Measurements from ENCODE around the gene LY86. TPM values are rescaled to one million over a fixed set of nuclear protein-coding genes. Genes with fewer than 3 reads are reported as not detected.

Gene LY86
- polyA plus RNA-seq, 1 of the 3 experiments (the other 2 are of a cell fraction) = not detected

GRCh38 chr6:6626187-6626586 lies 37.7 kb downstream of the LY86 start (continued):
- TF ChIP-seq PBX3 (IDR thresholded peaks at IDR 0.05) (no peak), TAF1 (IDR thresholded peaks at IDR 0.05; ENCODE audit: borderline replicate concordance, low read depth, low read length) (no peak), EZH2phosphoT487 (IDR thresholded peaks at IDR 0.05; ENCODE audit: borderline replicate concordance, low read depth) (no peak)

GRCh38 chr6:6629402-6629801 lies 40.9 kb downstream of the LY86 start:
- no peaks in the 10 kb centered on the region for H3F3A ChIP-seq (replicated peaks; ENCODE audit: insufficient read depth)
- H3K36me3 ChIP-seq (replicated peaks in 1 of 2; ENCODE audit: control insufficient read depth in 1 of 2, insufficient read depth in 2 of 2, low read length in 1 of 2) = no peaks in the 10 kb centered on the region
- H3K79me2 ChIP-seq (ENCODE audit: insufficient read depth) = no peaks in the 10 kb centered on the region
- H3K9ac ChIP-seq = no peak overlapping the region
- H3K4me1 ChIP-seq (ENCODE audit: control insufficient read depth in 1 of 2, insufficient read depth in 2 of 2, low read depth in 1 of 2, low read length in 1 of 2) = peaks cover 0 to 9% of the 10 kb centered on the region in 2 experiments; a peak in 1 of 4 replicates
- no peak overlapping the region for H3K27ac ChIP-seq (ENCODE audit: low read depth in 2 of 2, low read length in 1 of 2)
- WGBS (ENCODE audit: low lambda C conversion rate) = 27% methylated on average over 2 of the region's 2 CpGs
- H3K9me3 ChIP-seq = no peaks in the 10 kb centered on the region
- no peak for TF ChIP-seq EZH2phosphoT487 (IDR thresholded peaks at IDR 0.05; ENCODE audit: borderline replicate concordance, low read depth)
- TF ChIP-seq MEF2A (IDR thresholded peaks at IDR 0.05; ENCODE audit: borderline replicate concordance, low read depth) = no peak
- no peak for TF ChIP-seq USF2 (IDR thresholded peaks at IDR 0.05; ENCODE audit: borderline replicate concordance, low read depth, low read length)
- TF ChIP-seq CHD2 (IDR thresholded peaks at IDR 0.05; ENCODE audit: low read length, partially characterized antibody) = no peak
- no peak for TF ChIP-seq ZBTB33 (IDR thresholded peaks at IDR 0.05; ENCODE audit: borderline replicate concordance, low read depth)
- TF ChIP-seq TAF1 (IDR thresholded peaks at IDR 0.05; ENCODE audit: borderline replicate concordance, low read depth, low read length) = no peak
- TF ChIP-seq USF1 (IDR thresholded peaks at IDR 0.05; ENCODE audit: borderline replicate concordance, low read depth) = no peak
- no peak for TF ChIP-seq FOSL2 (IDR thresholded peaks at IDR 0.05; ENCODE audit: borderline replicate concordance, low read depth)
- TF ChIP-seq PBX3 (IDR thresholded peaks at IDR 0.05) = no peak
- TF ChIP-seq SMC3 (IDR thresholded peaks at IDR 0.05; ENCODE audit: low read depth, low read length) = no peak
- TF ChIP-seq RAD21 (IDR thresholded peaks at IDR 0.05; ENCODE audit: low read length) = no peak
- no peak overlapping the region for H2AFZ ChIP-seq (ENCODE audit: low read depth)
- ChIA-PET CTCF (interaction anchor here (0.8 kb wide), 1 partner anchor 47 kb away, joined by 4 read pairs; no protein-coding TSS in a partner anchor), POLR2A (no interaction called here)
- no peak overlapping the region for H3K4me2 ChIP-seq
- no peak for DNase-seq
- H3K27me3 ChIP-seq (ENCODE audit: insufficient read depth) = no peaks in the 10 kb centered on the region
- H3K9me2 ChIP-seq = no peaks in the 10 kb centered on the region
- H3K4me3 ChIP-seq (ENCODE audit: low read depth in 2 of 2, low read length in 1 of 2) = no peak overlapping the region
- no peaks in the 10 kb centered on the region for H4K20me1 ChIP-seq (ENCODE audit: insufficient read depth)
